H1 (cell line): ENCODE results near the gene WWC1. TPM values are rescaled to one million over a fixed set of nuclear protein-coding genes. Genes with fewer than 3 reads are reported as not detected.

ENCODE experiments used
- ATF3 ChIP-seq: IDR thresholded peaks from 2 replicates; pipeline ENCODE4 v1.6.1; 2011; ENCODE audit warnings: low read depth, mild to moderate bottlenecking, low read length; ENCODE audit not compliant: insufficient read depth
- CHD2 ChIP-seq: IDR thresholded peaks from 2 replicates; pipeline ENCODE4 v1.6.1; 2012; ENCODE audit warnings: low read length, improper control_type of control experiment
- CHD7 ChIP-seq: fragments of 300-600 bp; sonication (generic); IDR thresholded peaks from 2 replicates; pipeline ENCODE4 v1.7.1; 2012; ENCODE audit warnings: low read length, moderate library complexity, mild to moderate bottlenecking, inconsistent platforms; ENCODE audit not compliant: insufficient replicate concordance
- EGR1 ChIP-seq: IDR thresholded peaks from 2 replicates; pipeline ENCODE4 v1.6.1; 2011; ENCODE audit warnings: low read depth, low read length, borderline replicate concordance
- GTF2F1 ChIP-seq: IDR thresholded peaks from 2 replicates; pipeline ENCODE4 v1.6.1; 2012; ENCODE audit warnings: low read depth, low read length, improper control_type of control experiment, borderline replicate concordance
- POU5F1 ChIP-seq: IDR thresholded peaks from 2 replicates; pipeline ENCODE4 v1.6.1; 2011; ENCODE audit warnings: low read depth, mild to moderate bottlenecking, low read length, moderate library complexity
- RXRA ChIP-seq: IDR thresholded peaks from 2 replicates; pipeline ENCODE4 v1.6.1; 2011; ENCODE audit warnings: low read depth, mild to moderate bottlenecking, low read length, moderate library complexity; ENCODE audit not compliant: insufficient read depth
- SIRT6 ChIP-seq: IDR thresholded peaks from one replicate; pipeline ENCODE4 v1.7.1; 2012; ENCODE audit warnings: low read length, inconsistent platforms
- SUZ12 ChIP-seq: fragments of 200-600 bp; sonication (generic); IDR thresholded peaks from 2 replicates; pipeline ENCODE4 v1.6.1; 2012; ENCODE audit warnings: mild to moderate bottlenecking, inconsistent platforms, low read length, moderate library complexity, mixed read lengths
- TAF1 ChIP-seq: IDR thresholded peaks from 2 replicates; pipeline ENCODE4 v1.6.1; 2011; ENCODE audit warnings: mild to moderate bottlenecking, low read depth, low read length
- polyA plus RNA-seq, 7 experiments: library from polyadenylated mRNA; depleted of rRNA in 3 of 7; stranded (reverse) in 5 of 7; unstranded in 2 of 7; fragments of >200 nt in 5 of 7; fragments of 200-250 nt in 2 of 7; gene quantifications; 1 replicate in 5 of 7; 2 replicates in 1 of 7; 4 replicates in 1 of 7; pipeline versions ENCODE4 v1.2.1 to v1.2.3, GENCODE V29; 2011 to 2013; ENCODE audit warnings: missing spikeins in 2 of 7, mixed read lengths in 2 of 7
- total RNA-seq: library from RNA; stranded (reverse); fragmentation: NEBNext Ultra II Directional; extraction: Animal tissue kit (Norgen Biotek cat#: 25700); gene quantifications from 2 replicates; pipeline ENCODE4 v1.2.1, GENCODE V29; 2021

The WWC1 gene
- total and polyA plus RNA-seq, 2 of the 8 experiments (the other 6 are each of a cell fraction or from before 2014, with no cell fraction given), result 16.4 to 41.1 TPM

DNA sequence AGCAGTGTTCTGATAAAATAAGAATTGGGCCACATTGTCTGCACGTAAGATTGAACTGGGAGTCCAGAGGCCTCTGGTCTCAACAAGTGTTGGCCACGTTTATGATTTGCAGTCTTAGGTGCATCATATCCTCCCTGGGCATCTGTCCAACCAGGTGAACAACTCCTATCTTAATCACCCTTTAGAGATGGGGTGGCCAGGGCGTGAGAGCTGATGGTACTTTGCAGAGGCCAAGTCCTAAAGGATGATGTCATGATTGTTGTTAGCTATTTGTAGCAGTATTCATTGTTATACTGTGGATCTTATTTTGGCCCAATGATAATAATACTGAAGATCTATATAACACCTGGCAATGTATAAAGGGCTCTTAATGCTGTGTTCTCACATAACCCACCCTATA lies 121.6 kb downstream of the WWC1 start (continued):
- TF ChIP-seq CHD7 (no peak), CHD2 (no peak), RXRA (no peak), ATF3 (no peak), SIRT6 (no peak), SUZ12 (no peak), GTF2F1 (no peak), TAF1 (no peak), EGR1 (no peak), POU5F1 (no peak)
- TF ChIP-seq, all 59 proteins: peak for 0
